Activated naive CD8-positive, alpha-beta T cell treated with anti-CD3 and anti-CD28 coated beads, Interleukin-2, amount 50 U/mL, for 16 hours (primary cell): ENCODE data around the gene TSKU.
"Not testable (repeated sequence)": the region's sequence is repeated elsewhere in the genome, so short reads cannot be mapped to it uniquely, and the experiment has no call there.

Experiments
- DNase-seq: peaks from one replicate; pipeline ENCODE4 v3.0.0-alpha.2; 2020; ENCODE audit warnings: low read depth, low spot score

TSKU gene

GRCh38 chr11:76823481-76824028, 40.4 kb downstream of the TSKU start:
- no peak for DNase-seq

- DNase-seq = no peak
These were observed 41.2 kb downstream of the TSKU start for GRCh38 chr11:76824083-76824939.

GRCh38 chr11:76824980-76825725, 42.0 kb downstream of the TSKU start:
- DNase-seq = no peak

GRCh38 chr11:76825726-76826396, 42.7 kb downstream of the TSKU start:
- no peak for DNase-seq

- DNase-seq = not testable (repeated sequence)
These were observed 43.4 kb downstream of the TSKU start for GRCh38 chr11:76826508-76826907.

- not testable (repeated sequence) for DNase-seq
These were observed 43.8 kb downstream of the TSKU start for GRCh38 chr11:76827005-76827404.

- no peak for DNase-seq
These were observed 47.6 kb downstream of the TSKU start for GRCh38 chr11:76830639-76831327.

- DNase-seq = no peak
These were observed 48.6 kb downstream of the TSKU start for GRCh38 chr11:76831686-76832310.

GRCh38 chr11:76832361-76832760, 49.2 kb downstream of the TSKU start:
- no peak for DNase-seq

- no peak for DNase-seq
These were observed 51.0 kb downstream of the TSKU start for GRCh38 chr11:76834151-76834550.

GRCh38 chr11:76835036-76835435, 51.9 kb downstream of the TSKU start:
- DNase-seq = no peak

- no peak for DNase-seq
These were observed 52.9 kb downstream of the TSKU start for GRCh38 chr11:76835928-76836612.

GRCh38 chr11:76836613-76837291, 53.6 kb downstream of the TSKU start:
- DNase-seq = no peak

GRCh38 chr11:76837696-76838677, 54.8 kb downstream of the TSKU start:
- no peak for DNase-seq

GRCh38 chr11:76838678-76839068, 55.5 kb downstream of the TSKU start:
- no peak for DNase-seq

GRCh38 chr11:76839311-76839710, 56.2 kb downstream of the TSKU start:
- no peak for DNase-seq

- DNase-seq = no peak
These were observed 58.8 kb downstream of the TSKU start for GRCh38 chr11:76841923-76842452.

- DNase-seq = no peak
These were observed 60.8 kb downstream of the TSKU start for GRCh38 chr11:76843907-76844306.
